Stimulated activated CD4-positive, alpha-beta T cell treated with anti-CD3 and anti-CD28 coated beads, Interleukin-1b, Interleukin-23, amount 100 ng/mL, for 4 hours (primary cell): ENCODE data around the gene CXCL11.
"Not testable (repeated sequence)": the region's sequence is repeated elsewhere in the genome, so short reads cannot be mapped to it uniquely, and the experiment has no call there.

ENCODE experiments used
- DNase-seq, 2 donors: peaks; one replicate each; pipeline ENCODE4 v3.0.0-alpha.2; 2020; ENCODE audit warnings: low read depth in 2 of 2

CXCL11 gene

DNA sequence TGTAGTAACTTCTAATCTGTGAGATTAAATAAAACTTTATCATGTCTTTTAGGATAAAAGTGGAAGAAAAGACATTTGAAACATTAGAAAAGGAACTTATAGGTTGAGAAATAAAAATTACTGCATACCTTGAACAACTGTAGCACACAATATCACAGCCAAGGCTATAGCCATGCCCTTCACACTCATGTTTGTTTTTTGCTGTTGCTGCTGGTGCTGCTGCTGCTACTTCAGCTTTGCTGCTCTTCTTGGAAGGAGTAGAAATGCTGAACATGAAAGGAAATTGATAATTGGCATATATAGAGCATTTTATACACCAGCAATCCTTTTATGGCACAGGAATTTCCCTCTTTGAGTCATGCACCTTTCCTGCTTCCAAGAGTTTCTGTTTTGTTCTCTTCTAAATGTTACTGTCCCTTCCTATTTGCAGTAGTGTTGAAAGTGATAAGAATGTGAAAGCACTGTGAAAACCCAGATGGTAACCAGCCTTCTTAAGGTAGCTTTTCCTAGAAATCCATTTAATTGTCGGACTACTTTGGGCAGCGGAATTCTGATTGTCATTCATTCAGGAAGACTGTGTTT, at the start of gene CXCL11:
CXCL11 (minus strand) TSS at position 272 of the 582 bp plus-strand sequence; CDS start at position 189, 83 bp downstream.
- DNase-seq: no peak

DNA sequence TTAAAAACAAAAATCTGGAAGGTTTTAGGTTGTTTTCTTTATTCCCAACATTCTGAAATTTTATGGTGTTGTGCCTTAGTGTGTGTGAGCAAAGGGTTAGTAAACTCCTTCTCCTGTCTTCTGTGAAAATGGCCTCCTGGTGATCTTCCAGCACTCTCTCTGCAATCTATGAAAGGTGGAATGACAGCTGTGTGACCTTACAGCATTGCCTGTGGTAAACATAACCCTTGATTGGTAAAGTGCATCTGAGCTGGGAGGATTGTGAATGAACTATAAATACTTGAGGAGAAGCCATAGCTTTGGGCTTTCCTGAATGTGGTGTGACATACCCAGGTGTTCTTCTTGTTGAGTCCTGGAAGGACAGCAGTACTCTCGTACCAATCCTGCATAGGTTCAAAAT, 48.7 kb upstream of the CXCL11 start:
- DNase-seq: no peak

DNA sequence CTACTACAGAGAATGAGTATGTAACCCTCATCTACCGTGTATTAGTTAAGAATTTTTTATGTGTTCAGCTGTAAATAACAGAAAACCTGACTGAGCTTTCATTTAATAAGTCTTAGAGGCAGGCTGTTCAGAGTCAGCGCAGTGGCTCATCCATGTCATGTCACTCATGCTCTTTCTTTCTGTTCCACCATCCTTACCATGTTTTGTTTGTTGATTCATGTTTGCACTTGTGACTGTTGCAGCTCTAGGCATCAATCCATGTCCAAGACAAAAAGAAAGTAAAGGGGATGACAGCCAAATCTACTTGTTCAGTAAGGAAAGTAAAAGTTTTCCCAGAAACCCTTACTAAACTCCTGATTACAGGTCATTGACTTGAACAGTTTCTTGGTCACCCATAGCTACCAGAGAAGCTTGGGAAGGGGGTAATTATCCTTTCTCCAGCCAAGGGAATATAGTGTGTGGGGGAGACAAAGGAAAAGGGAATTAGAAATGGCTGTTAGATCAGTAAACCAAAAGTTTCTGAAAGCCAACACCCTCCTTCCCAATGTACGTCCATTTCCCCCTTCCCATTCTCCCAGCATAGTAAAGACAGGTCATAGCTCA, 47.6 kb upstream of the CXCL11 start:
- no peak for DNase-seq

DNA sequence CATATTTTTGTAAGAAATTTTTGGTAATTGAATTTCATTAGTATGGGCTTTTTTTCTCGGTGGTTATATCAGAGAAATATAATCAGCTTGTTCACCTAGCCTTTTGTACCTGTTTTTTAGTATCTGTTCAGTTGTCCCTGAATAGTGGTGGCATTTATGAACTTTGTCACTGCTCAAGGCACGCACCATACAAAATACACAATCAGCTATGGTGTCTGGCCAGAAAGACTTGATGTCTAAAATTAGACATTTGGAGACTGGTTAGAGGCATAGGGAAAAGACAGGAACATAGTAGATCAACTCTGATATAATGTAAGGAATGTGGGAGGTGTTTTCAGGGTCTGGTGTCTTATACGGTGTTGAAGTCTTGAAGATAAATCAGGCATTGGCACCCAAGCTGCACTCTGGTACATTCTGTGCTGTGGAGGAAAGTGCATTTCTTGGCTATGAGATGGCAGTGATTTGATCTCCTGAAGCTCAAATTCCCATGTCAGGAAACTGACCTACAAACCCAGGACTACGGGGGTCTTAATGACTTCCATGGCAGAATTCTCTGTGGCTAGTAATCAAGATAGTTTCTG, 42.3 kb upstream of the CXCL11 start:
- DNase-seq: no peak

DNA sequence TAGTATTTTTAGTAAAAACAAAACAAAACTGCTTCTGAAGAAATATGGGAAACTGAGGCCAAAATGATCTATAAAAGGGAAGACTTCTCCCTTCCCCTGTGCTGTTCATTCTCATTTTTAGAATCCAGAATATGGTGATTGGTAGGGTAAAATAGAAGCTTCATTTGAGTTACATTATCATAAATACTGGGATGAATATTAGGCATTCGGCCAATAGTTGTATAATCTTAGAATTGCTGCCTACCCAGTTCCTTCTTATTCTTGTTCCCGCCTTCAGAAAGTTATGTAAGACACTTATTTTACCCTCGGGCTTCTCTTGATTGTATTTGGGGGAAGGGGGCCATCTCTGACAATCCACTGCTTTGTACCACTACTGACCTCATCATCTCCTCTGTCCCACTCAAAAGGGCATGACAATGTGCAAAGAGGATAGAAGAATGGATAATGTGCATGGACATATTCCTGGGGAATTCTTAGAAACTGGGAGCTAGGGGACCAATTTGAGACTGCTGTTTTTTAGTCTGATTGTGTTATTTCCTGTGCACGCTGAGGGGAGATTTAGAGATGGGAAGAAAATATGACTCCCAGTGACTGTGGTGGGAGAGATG, 39.2 kb upstream of the CXCL11 start:
- no peak for DNase-seq

DNA sequence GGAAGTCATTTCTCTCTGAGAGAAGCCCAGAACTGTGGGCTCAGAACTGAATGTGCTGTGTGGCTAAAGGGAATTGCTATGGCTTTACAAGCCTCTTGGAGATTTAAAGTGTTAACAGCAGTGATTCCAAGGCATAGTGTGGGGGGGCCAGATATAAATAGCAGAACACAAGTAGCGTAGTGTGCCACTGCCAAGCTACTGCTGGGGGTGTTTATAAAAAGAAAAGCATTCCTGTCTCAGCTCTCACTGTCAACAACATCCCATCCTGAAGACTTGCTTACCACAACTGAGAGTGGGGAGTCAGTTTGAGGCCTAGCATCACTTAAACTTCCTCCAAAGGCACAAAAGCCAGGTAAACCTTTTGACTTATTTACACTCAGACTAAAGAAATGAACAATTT, 38.6 kb upstream of the CXCL11 start, which contains the start of gene ART3:
ART3 (plus strand) TSS at position 242 of the 400 bp plus-strand sequence. CDS start 1,181 bp downstream, outside the sequence.
- DNase-seq: no peak

DNA sequence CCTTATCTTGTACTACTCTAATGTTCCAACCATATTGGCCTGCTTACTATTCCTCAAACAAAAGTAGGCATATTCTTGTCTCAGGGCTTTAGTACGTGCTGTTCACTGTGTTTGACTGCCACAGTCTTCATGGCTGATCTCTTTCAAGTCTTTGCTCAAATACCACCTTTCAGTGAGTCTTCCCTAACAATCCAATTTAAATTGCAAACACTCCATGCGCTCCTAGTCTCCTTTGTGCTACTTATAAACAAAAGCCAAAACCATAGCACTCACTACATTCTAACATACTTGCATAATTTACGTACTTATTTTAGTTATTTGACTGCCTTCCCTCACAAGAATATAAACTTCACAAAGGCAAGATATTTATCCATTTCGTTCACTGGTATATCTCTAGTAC, 36.9 kb upstream of the CXCL11 start:
- no peak for DNase-seq

DNA sequence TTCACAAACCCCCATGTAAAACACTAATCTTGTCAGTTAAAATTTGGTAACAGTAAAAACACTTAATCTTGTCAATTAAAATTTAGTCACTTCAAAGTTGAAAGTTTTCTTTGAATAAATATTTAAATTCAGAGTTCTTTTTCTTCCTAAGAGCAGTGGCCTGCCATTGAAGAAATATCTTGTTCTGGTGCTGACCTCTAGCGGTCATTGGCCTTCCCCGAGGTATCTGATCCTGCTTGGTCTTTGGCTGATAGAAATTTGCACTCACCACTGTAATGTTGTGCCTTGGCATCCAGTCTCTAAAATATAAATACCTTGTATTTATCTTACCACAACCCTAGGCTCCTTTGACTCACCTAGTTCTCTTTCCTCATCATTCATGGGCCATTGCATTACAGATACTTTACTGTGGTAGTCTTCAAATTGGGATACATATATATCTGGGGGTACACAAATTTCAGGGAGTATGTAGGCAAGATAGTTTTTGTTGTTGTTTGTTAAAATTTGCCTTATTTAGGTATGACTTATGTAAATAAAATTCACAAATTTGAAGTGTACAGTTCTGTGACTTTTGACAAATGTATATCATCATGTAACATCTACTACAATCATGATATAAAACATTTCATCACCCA, 31.9 kb upstream of the CXCL11 start:
- peak; percentile 40 to 63 for DNase-seq

DNA sequence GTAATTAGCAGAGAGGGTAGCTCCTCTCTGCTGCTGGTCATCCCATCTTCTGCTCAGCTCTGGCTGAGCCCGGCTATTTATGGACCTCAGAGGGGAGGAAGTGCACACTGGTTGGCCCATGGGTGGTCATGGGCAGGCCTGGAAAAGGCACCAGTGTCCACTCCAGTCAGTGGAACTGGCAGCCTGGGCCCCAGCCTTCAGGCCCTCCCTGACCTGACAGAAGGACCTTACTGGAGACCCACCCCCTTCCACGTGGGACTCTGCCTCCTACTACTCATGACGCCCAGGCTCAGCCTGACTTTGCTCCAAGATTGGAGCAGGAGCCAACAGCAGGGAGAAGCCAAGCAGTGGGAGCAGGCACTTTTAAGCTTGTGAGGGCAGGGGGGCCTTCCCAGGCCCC, 30.7 kb upstream of the CXCL11 start:
- no peak for DNase-seq

DNA sequence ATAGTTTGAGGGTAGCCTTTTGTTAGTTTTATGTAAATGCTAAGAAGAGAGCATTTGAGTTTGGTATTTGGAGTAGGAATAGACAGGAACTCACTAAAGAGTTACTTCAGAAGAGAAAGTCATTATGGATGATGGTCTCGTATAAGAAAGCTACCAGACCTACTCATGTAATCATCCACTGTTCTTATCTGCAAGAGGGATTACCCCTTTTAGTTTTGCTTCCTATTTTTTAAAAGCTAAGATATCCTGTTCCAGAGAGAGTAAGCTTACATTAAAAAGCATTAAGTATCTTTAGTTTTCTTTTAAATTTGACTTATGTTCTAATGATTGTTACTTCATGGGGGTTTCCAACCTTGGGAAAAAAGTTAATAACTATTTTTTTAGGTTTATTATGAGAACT, 26.1 kb upstream of the CXCL11 start:
- no peak for DNase-seq

DNA sequence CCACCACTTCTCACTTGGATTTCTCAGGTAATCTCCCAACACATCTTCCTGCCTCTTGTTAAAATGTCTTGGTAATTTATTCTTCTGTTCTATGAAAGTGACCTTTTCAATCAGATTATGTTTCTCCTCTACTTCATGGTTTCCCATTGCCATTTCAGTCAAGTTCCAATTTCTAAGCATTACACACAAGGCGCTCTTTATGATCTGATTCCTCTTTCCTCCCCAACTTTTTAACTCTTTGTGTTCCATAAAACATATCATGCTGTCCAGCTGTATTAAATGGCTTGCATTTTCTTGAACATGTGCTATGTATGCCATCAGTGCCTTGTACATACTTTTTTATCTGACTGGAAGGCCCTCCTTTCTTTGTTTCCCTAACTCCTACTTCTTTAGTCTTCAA, 25.6 kb upstream of the CXCL11 start:
- DNase-seq: no peak

DNA sequence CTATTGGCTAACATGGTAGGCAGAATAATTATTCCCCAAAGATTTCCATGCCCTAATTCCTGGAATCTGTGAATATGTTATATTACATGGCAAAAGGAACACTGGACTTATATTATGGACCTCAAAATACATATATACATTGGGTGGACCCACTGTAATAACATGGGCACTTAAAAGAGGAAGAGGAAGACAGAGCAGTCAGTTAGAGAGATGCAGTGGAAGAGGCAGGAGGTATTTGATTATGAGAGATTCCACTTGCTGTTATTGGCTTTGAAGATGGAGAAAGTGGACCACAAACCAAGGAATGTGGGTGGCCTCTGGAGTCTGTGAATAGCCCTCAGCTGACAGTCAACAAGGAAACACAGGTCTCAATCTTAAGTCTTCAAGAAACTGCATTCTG, 24.6 kb upstream of the CXCL11 start:
- DNase-seq: no peak

DNA sequence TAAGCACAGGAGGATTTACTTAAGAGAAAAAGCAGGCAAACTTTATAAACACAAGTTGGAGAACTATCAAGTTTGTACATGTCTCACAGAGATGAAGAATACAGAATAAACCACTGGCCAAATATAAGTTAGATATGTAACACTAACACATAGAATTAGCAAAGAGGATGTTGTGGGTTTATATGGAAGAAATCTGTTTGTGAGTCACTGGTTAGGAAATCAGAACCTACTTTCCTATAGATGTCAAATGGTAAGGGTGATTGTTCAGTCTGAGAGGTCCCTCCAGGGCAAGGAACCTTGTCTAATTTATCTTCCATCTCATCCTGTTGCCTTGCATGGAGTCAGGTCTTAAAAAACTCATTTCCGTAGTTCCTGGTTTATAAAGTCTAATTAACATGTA, 23.9 kb upstream of the CXCL11 start:
- DNase-seq: no peak

DNA sequence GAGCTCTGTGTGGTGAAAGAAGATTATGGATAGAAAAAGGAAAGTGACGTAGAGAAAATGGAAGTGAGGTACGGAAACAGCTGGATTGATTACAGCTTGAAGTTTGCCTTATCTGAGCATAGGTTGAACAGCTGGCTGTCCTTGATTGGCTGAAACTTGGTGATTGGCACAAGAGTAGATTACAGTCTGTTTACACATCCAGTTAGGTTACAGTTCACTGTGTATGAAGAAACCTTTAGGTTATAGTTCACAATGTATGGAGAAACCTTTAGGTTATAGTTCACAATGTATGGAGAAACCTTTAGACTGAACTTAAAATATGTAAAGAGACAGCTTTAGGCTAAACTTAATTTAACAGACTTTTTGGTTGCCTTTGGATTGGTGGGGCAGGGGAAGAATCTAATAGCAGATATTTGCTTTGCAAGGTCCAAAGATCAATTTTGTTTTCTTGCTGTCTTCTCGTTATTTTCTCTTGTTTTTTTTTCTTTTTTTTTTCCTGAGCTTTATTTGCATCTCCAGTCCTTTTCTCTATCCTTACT, 23.1 kb upstream of the CXCL11 start:
- no peak for DNase-seq

DNA sequence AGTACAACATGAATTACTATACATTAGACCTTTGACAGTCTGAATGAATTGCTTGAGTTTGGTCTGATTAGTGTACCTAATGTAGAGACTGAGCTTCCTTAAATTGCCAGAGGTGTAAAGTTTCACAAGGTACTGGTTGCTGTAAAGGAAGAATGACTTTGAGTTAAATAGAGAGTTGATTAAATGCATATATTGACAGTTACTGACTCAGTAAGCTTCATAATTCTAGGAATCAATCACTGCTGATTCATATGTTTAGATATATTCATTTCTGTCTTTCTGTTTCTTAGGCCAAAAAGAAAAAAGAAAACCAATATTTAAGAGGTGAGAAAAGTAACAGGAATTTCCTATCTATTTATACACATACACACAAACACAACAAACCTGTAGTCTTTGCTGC, 22.4 kb upstream of the CXCL11 start:
- DNase-seq: no peak

DNA sequence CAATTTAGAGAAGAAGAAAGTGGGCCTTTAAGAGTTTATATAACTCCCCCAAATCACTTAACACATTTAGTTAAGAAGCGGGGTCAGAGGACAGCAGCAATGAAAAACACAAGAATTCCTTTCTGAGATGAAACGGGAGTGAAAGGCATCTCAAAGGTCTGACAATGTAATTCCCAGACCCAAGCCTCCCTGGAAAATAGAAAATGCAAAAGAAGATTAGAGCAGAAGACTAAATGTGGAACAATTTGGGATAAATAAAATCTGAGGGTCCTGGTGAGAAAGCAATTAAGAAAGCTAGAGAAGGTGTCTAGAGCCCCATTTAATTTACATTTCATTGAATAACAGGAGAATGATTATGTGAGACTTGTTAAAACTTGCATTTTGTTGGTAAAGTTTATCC, 19.6 kb upstream of the CXCL11 start:
- no peak for DNase-seq

DNA sequence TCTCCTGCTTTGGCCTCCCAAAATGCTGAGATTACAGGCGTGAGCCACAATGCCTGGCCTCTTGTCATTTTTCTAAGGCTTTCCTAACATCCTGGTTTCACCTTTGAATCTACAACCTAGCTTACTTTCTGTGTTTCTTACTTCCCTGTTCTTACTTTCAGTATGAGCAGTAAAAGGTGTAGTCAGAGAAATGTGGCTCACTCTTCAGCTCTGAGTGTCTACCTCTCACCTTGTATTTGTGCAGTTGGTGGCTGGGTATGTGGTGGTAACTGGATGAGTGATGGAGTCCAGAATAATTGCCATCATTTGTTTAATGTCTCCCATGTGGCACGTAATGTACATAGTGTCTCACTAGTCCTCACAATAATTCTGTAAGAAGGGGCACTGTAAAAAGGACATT, 19.1 kb upstream of the CXCL11 start:
- DNase-seq: no peak

DNA sequence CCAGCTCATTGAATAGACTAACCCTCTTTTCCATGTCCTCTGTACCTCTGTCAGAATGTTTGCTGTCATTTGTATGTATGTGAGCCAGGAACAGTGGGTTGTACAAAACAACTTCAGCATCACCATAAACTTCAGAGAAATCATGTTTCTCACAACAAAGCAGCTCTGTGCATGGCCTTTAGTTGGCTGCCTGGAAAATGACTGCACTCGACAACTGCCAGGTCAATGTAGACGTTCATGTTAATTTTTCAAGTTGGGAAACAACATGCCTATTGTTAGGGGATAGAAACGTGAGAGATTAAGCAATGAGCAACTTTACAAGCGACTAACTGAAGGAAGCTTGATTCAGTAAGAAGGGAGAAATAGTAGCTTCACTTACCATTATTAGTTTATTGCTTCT, 17.9 kb upstream of the CXCL11 start:
- no peak for DNase-seq

DNA sequence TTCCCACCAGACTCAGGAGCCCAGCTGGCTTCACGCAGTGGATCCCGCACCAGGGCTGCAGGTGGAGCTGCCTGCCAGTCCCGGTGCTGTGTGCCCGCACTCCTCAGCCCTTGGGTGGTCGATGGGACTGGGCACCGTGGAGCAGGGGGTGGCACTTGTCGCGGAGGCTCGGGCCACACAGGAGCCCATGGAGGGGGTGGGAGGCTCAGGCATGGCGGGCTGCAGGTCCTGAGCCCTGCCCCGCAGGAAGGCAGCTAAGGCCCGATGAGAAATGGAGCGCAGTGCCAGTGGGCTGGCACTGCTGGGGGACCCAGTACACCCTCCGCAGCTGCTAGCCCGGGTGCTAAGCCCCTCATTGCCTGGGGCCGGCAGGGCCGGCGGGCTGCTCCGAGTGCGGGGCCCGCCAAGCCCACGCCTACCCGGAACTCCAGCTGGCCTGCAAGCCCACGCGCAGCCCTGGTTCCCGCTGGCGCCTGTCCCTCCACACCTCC, 14.7 kb upstream of the CXCL11 start:
- not testable (repeated sequence) for DNase-seq

DNA sequence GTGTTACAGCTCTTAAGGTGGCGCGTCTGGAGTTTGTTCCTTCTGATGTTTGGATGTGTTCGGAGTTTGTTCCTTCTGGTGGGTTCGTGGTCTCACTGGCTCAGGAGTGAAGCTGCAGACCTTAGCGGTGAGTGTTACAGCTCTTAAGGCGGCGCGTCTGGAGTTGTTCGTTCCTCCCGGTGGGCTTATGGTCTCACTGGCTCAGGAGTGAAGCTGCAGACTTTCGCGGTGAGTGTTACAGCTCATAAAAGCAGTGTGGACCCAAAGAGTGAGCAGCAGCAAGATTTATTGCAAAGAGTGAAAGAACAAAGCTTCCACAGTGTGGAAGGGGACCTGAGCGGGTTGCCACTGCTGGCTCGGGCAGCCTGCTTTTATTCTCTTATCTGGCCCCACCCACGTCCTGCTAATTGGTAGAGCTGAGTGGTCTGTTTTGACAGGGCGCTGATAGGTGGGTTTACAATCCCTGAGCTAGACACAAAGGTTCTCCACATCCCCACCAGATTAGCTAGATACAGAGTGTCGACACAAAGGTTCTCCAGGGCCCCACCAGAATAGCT, 14.1 kb upstream of the CXCL11 start:
- DNase-seq: not testable (repeated sequence)

DNA sequence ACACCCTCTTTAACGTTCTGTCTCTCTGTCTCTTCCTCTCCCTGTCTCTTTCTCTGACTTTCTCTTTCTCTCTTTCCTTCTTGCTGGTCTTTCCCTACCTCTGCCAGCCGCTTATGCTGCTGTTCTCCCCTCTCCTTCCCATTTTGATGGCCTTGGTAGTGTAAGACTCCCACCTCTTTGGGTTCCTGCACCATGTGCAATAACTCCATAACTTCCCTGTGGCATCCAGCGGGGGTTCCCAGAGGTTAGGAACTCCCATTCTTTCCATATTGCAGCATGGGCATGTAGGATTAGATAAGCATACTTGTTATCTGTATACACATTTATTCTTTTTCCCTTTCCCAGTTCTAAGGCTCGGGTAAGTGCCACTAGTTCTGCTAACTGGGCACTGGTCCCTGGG, 8.8 kb upstream of the CXCL11 start:
- DNase-seq: not testable (repeated sequence)

DNA sequence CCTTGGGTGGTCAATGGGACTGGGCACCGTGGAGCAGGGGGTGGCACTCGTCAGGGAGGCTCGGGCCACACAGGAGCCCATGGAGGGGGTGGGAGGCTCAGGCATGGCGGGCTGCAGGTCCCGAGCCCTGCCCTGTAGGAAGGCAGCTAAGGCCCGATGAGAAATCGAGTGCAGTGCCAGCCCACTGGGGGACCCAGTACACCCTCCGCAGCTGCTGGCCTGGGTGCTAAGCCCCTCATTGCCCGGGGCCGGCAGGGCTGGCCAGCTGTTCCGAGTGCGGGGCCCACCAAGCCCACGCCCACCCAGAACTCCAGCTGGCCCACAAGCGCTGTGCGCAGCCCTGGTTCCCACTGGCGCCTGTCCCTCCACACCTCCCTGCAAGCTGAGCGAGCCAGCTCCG, 7.4 kb upstream of the CXCL11 start:
- DNase-seq: not testable (repeated sequence)
